Measurements from ENCODE around the gene SSBP3.

DNA sequence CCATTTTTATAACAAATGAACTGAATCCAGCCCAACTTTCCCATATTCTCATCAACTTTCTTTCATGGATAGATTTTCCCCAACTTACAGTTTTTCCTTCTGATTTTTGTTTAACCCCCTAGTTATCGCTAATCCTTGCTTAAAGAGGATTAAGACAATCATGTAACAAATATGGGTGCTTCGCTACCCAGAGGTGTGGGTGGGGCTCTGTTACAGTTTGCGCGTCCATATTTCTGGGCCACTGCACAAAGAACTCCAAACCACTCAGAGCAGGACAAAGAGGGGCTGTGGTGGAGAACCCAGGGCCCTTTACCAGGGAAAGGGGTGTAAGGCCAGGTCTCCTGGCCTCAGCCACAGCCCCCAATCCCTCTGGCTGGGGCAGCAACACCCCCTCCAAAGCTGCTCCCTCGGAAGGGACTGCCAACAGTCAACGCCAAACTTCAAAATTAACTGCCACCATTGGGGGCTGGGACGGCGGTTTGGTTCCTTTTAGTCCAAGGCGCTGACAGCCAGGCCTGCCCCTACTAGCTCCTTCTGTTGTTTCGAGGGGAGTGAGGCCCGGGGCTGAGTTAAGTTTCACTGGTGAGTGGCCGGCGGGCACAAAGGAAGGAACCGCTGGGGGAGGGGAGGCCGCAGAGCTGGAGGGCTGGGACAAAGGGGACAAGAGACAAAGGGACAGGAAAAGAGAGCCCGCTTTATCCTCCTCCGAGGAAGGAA, 27.9 kb downstream of the SSBP3 start:
- TF ChIP-seq, protein P1, sequence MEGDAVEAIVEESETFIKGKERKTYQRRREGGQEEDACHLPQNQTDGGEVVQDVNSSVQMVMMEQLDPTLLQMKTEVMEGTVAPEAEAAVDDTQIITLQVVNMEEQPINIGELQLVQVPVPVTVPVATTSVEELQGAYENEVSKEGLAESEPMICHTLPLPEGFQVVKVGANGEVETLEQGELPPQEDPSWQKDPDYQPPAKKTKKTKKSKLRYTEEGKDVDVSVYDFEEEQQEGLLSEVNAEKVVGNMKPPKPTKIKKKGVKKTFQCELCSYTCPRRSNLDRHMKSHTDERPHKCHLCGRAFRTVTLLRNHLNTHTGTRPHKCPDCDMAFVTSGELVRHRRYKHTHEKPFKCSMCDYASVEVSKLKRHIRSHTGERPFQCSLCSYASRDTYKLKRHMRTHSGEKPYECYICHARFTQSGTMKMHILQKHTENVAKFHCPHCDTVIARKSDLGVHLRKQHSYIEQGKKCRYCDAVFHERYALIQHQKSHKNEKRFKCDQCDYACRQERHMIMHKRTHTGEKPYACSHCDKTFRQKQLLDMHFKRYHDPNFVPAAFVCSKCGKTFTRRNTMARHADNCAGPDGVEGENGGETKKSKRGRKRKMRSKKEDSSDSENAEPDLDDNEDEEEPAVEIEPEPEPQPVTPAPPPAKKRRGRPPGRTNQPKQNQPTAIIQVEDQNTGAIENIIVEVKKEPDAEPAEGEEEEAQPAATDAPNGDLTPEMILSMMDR (IDR thresholded peaks at IDR 0.05) = no peak
- no peak for TF ChIP-seq POLR2A (IDR thresholded peaks at IDR 0.05)
